HCT116 (cell line): ENCODE data around the gene DICER1. TPM values are rescaled to one million over a fixed set of nuclear protein-coding genes. Genes with fewer than 3 reads are reported as not detected.

Experiments
- ATAC-seq: fragments of 200-7000 bp; cut with Tn5 transposase; 2 replicates; pipeline ENCODE4 v1.9.1; 2020; ENCODE audit warnings: mild to moderate bottlenecking, moderate library complexity
- BruUV-seq: library from RNA; stranded (reverse); fragments of 400-500 nt; replicated peaks from 2 replicates; lab custom pipeline; 2021; lab: Mats Ljungman, UMichigan
- CTCF ChIA-PET: fragments of 300-600 bp; sonication (Branson Sonifier 250); formaldehyde crosslinking; loops from one replicate; lab custom pipeline; 2021; ENCODE audit warnings: antibody characterized with exemption; lab: Charles Lee
- POLR2A ChIA-PET: fragments of 300-600, 350-600 bp; sonication (Branson Sonifier 250); formaldehyde crosslinking; loops from one replicate; lab custom pipeline; 2021; ENCODE audit warnings: antibody characterized with exemption; lab: Charles Lee
- RAD21 ChIA-PET, 2 experiments: fragments of 300-600 bp; sonication (Branson Sonifier 250); formaldehyde crosslinking; loops; one replicate each; lab custom pipeline; 2023; ENCODE audit warnings: low total read pairs in 2 of 2; ENCODE audit not compliant: uncharacterized antibody in 2 of 2, unreplicated experiment in 2 of 2, low non-redundant PET in 1 of 2; lab: Charles Lee
- DNase-seq: peaks from one replicate; pipeline ENCODE4 v3.0.0-alpha.2; 2010; ENCODE audit warnings: low read depth, low spot score
- H2AFZ ChIP-seq: fragments of 200-600 bp; shearing (Covaris generic), sonication (generic); 2 replicates; pipeline ENCODE4 v1.6.1; 2017; ENCODE audit warnings: low read depth, mixed run types, mixed read lengths, antibody characterized with exemption, low read length; ENCODE audit not compliant: poor library complexity, severe bottlenecking
- H3K27ac ChIP-seq: 2 replicates; pipeline ENCODE4 v1.5.1; 2012; ENCODE audit warnings: low read depth, low read length
- H3K27me3 ChIP-seq: fragments of 200-600 bp; sonication (generic); 2 replicates; pipeline ENCODE4 v1.6.1; 2016; ENCODE audit warnings: mixed run types, low read length, mixed read lengths; ENCODE audit not compliant: insufficient read depth
- H3K36me3 ChIP-seq, 2 experiments: fragments of 200-500 bp in 1 of 2; fragments of 200-600 bp in 1 of 2; sonication (Bioruptor generic) in 1 of 2; sonication (generic) in 1 of 2; 2 replicates each; pipeline versions ENCODE4 v1.5.1 to v1.6.1; 2014 to 2016; ENCODE audit warnings: low read length in 2 of 2, inconsistent platforms in 1 of 2, mixed read lengths in 1 of 2, mixed run types in 1 of 2; ENCODE audit not compliant: insufficient read depth in 2 of 2, control insufficient read depth in 1 of 2
- H3K4me1 ChIP-seq, 2 experiments: fragments of 200-600 bp in 1 of 2; sonication (generic) in 1 of 2; 2 replicates each; pipeline versions ENCODE4 v1.5.1 to v1.6.1; 2012 to 2017; ENCODE audit warnings: low read length in 2 of 2, inconsistent platforms in 1 of 2, mild to moderate bottlenecking in 1 of 2, mixed read lengths in 1 of 2, mixed run types in 1 of 2, moderate library complexity in 1 of 2; ENCODE audit not compliant: insufficient read depth in 2 of 2, control insufficient read depth in 1 of 2
- H3K4me2 ChIP-seq: fragments of 200-600 bp; sonication (generic); 2 replicates; pipeline ENCODE4 v1.6.1; 2017; ENCODE audit warnings: mixed run types, low read length, mixed read lengths
- H3K4me3 ChIP-seq, 2 experiments: fragments of 200-600 bp in 1 of 2; sonication (generic) in 1 of 2; replicated peaks in 1 of 2; 2 replicates each; pipeline ENCODE4 v1.5.1; 2011 to 2016; ENCODE audit warnings: low read length in 2 of 2, control low read depth in 1 of 2, low read depth in 1 of 2, mild to moderate bottlenecking in 1 of 2, mixed read lengths in 1 of 2, mixed run types in 1 of 2
- H3K79me2 ChIP-seq: fragments of 200-600 bp; sonication (generic); 2 replicates; pipeline ENCODE4 v1.6.1; 2017; ENCODE audit warnings: mild to moderate bottlenecking, mixed run types, low read length, moderate library complexity, mixed read lengths; ENCODE audit not compliant: insufficient read depth
- H3K9ac ChIP-seq: fragments of 200-600 bp; sonication (generic); 2 replicates; pipeline ENCODE4 v1.6.1; 2016; ENCODE audit warnings: low read length, mixed read lengths
- H3K9me2 ChIP-seq: fragments of 200-600 bp; sonication (generic), shearing (Covaris generic); 2 replicates; pipeline ENCODE4 v1.6.1; 2017; ENCODE audit warnings: mixed run types, mild to moderate bottlenecking, moderate library complexity; ENCODE audit not compliant: insufficient read depth
- H3K9me3 ChIP-seq, 2 experiments: fragments of 200-500 bp in 1 of 2; fragments of 200-600 bp in 1 of 2; sonication (Bioruptor generic) in 1 of 2; sonication (generic) in 1 of 2; 2 replicates each; pipeline ENCODE4 v1.6.1; 2014 to 2017; ENCODE audit warnings: low read length in 2 of 2, mixed read lengths in 2 of 2, inconsistent platforms in 1 of 2, low read depth in 1 of 2, mild to moderate bottlenecking in 1 of 2, mixed run types in 1 of 2, moderate library complexity in 1 of 2; ENCODE audit not compliant: control insufficient read depth in 1 of 2, insufficient read depth in 1 of 2
- H4K20me1 ChIP-seq: fragments of 200-600 bp; sonication (generic), shearing (Covaris generic); 2 replicates; pipeline ENCODE4 v1.6.1; 2017; ENCODE audit warnings: mixed run types, mild to moderate bottlenecking, moderate library complexity; ENCODE audit not compliant: insufficient read depth
- CBX3 ChIP-seq: IDR thresholded peaks from 2 replicates; pipeline ENCODE4 v1.6.1; 2012; ENCODE audit warnings: low read depth
- CEBPB ChIP-seq: IDR thresholded peaks from 2 replicates; pipeline ENCODE4 v1.6.1; 2012; ENCODE audit warnings: low read depth
- EGR1 ChIP-seq: IDR thresholded peaks from 2 replicates; pipeline ENCODE4 v1.6.1; 2012; ENCODE audit warnings: low read depth
- ELF1 ChIP-seq: IDR thresholded peaks from 2 replicates; pipeline ENCODE4 v1.6.1; 2012; ENCODE audit warnings: low read depth, borderline replicate concordance
- FOSL1 ChIP-seq: IDR thresholded peaks from 2 replicates; pipeline ENCODE4 v1.6.1; 2012; ENCODE audit warnings: low read depth
- JUND ChIP-seq: IDR thresholded peaks from 2 replicates; pipeline ENCODE4 v1.6.1; 2012
- POLR2A ChIP-seq: IDR thresholded peaks from 2 replicates; pipeline ENCODE4 v1.7.0; 2011; ENCODE audit warnings: borderline replicate concordance; ENCODE audit not compliant: insufficient read depth, insufficient read length; ENCODE audit errors: extremely low read depth
- SIN3A ChIP-seq: IDR thresholded peaks from 2 replicates; pipeline ENCODE4 v1.6.1; 2012; ENCODE audit warnings: low read depth
- SP1 ChIP-seq: IDR thresholded peaks from 2 replicates; pipeline ENCODE4 v1.6.1; 2012; ENCODE audit warnings: low read depth
- ZFX ChIP-seq: fragments of 450-650 bp; IDR thresholded peaks from 2 replicates; pipeline ENCODE4 v1.6.1; 2017
- ZNF274 ChIP-seq: fragments of 200-500 bp; sonication (Bioruptor generic); IDR thresholded peaks from 2 replicates; pipeline ENCODE4 v1.6.1; 2014; ENCODE audit warnings: mild to moderate bottlenecking, low read depth, low read length, inconsistent platforms
- intact Hi-C: fragments of 100-400 bp; cut with micrococcal nuclease; formaldehyde crosslinking; loops from 2 replicates; pipeline ENCODE4 v1.10.0; 2022
- total RNA-seq: library from RNA; stranded (reverse); gene quantifications from one replicate; pipeline ENCODE4 v1.2.1, GENCODE V29; 2021; ENCODE audit not compliant: unreplicated experiment
- TF ChIP-seq, protein P1 (sequence below): IDR thresholded peaks from 2 replicates; pipeline ENCODE4 v1.6.1; 2012; ENCODE audit warnings: low read depth
- TF ChIP-seq, protein P2 (sequence below): IDR thresholded peaks from 2 replicates; pipeline ENCODE4 v1.6.1; 2011; ENCODE audit warnings: mild to moderate bottlenecking, low read length, moderate library complexity; ENCODE audit not compliant: insufficient replicate concordance; ENCODE audit errors: extremely low read depth

The DICER1 gene
- total RNA-seq, 1 experiment from 2014 or later: 38.6 TPM

DNA sequence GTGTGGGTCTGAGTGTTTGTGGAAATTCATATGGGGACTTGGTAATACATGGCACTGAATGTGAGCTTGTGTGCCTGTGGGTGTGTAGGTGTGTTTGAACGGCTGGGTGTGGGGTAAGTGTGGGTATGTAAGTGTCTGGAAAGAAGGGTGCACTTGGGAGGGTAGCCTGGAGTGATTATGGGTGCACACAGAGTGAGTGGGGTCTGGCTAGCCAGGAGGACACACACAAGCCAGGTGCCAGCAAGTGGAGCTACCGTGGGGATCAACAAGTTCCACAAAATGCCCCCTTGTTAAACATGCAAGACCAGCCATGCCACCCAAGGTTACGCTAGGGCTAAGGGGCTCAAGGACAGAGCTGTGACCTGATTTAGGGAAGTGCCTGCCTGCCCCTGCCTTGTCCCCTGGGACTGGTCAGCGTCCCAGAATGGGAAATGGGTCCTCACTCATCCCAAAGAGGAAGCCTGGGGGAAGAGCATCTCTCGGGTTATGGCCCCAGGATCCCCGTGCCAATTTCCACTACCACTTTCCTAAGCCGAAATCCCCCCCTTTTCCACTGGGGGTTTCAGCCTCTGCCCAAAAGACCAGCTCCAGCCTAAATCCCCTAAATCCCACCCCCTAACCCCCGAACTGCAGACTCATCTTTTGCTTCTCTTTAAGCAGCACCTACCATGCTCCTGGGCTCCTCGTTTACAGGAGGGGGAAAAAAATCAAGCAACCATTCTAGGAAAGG, 118.6 kb downstream of the DICER1 start (continued):
- TF ChIP-seq, protein P1, sequence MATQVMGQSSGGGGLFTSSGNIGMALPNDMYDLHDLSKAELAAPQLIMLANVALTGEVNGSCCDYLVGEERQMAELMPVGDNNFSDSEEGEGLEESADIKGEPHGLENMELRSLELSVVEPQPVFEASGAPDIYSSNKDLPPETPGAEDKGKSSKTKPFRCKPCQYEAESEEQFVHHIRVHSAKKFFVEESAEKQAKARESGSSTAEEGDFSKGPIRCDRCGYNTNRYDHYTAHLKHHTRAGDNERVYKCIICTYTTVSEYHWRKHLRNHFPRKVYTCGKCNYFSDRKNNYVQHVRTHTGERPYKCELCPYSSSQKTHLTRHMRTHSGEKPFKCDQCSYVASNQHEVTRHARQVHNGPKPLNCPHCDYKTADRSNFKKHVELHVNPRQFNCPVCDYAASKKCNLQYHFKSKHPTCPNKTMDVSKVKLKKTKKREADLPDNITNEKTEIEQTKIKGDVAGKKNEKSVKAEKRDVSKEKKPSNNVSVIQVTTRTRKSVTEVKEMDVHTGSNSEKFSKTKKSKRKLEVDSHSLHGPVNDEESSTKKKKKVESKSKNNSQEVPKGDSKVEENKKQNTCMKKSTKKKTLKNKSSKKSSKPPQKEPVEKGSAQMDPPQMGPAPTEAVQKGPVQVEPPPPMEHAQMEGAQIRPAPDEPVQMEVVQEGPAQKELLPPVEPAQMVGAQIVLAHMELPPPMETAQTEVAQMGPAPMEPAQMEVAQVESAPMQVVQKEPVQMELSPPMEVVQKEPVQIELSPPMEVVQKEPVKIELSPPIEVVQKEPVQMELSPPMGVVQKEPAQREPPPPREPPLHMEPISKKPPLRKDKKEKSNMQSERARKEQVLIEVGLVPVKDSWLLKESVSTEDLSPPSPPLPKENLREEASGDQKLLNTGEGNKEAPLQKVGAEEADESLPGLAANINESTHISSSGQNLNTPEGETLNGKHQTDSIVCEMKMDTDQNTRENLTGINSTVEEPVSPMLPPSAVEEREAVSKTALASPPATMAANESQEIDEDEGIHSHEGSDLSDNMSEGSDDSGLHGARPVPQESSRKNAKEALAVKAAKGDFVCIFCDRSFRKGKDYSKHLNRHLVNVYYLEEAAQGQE: no peak
- TF ChIP-seq, protein P2, sequence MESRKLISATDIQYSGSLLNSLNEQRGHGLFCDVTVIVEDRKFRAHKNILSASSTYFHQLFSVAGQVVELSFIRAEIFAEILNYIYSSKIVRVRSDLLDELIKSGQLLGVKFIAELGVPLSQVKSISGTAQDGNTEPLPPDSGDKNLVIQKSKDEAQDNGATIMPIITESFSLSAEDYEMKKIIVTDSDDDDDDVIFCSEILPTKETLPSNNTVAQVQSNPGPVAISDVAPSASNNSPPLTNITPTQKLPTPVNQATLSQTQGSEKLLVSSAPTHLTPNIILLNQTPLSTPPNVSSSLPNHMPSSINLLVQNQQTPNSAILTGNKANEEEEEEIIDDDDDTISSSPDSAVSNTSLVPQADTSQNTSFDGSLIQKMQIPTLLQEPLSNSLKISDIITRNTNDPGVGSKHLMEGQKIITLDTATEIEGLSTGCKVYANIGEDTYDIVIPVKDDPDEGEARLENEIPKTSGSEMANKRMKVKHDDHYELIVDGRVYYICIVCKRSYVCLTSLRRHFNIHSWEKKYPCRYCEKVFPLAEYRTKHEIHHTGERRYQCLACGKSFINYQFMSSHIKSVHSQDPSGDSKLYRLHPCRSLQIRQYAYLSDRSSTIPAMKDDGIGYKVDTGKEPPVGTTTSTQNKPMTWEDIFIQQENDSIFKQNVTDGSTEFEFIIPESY: no peak
- TF ChIP-seq EGR1 (no peak), SP1 (no peak), JUND (no peak), SIN3A (no peak), ELF1 (no peak), ZNF274 (no peak), CBX3 (no peak)

DNA sequence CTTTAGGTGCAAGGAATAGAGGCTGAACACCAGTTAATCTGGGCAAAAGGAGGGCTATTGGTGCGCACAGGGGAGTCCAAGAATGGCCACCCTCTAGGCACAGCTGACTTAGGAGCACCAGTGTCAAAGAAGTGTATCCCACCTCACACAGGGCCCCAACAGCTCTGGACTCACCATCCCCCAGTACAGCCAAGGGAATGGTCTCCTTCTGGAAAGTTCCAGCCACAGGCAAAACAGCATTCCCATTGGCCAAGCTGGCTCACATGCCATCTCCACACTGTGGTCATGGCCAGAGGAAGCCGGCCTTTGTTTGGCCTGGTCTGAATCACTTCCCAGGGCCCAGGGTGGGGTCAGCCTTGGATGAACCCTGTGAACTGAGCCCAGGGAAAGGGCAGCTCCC, 120.1 kb downstream of the DICER1 start:
- no TSS peak for BruUV-seq
- Histone ChIP-seq H3K9me2 (no peaks in the 10 kb centered on the region), H3K4me1 (no peaks in the 10 kb centered on the region), H3K27ac (no peak overlapping the region), H2AFZ (no peak overlapping the region), H3K79me2 (no peaks in the 10 kb centered on the region), H3K36me3 (no peaks in the 10 kb centered on the region), H3K27me3 (0 out of 2 replicates have a peak, but pooled peaks cover 4% of the 10 kb centered on the region), H3K4me3 (no peak overlapping the region), H3K9ac (no peak overlapping the region), H3K9me3 (no peaks in the 10 kb centered on the region), H4K20me1 (no peaks in the 10 kb centered on the region), H3K4me2 (no peak overlapping the region)
- POLR2A ChIA-PET: no interaction called here
- ATAC-seq: no peak
- RAD21 ChIA-PET: no interaction called here
- TF ChIP-seq SP1 (no peak), FOSL1 (no peak), CEBPB (no peak), POLR2A (no peak), ZNF274 (no peak), ZFX (no peak)
- CTCF ChIA-PET: no interaction called here
- intact Hi-C loops: no loop called here
- DNase-seq: no peak
